IPS-18a (cell line): ENCODE measurements around the gene EWSR1.
"Not testable (repeated sequence)": the region's sequence is repeated elsewhere in the genome, so short reads cannot be mapped to it uniquely, and the experiment has no call there.

Source experiments
- H3K27ac ChIP-seq: one replicate; pipeline ENCODE4 v1.5.1; 2013; ENCODE audit warnings: low read length
- H3K27me3 ChIP-seq: one replicate; pipeline ENCODE4 v1.6.1; 2013; ENCODE audit warnings: mild to moderate bottlenecking, low read length; ENCODE audit not compliant: control insufficient read depth, insufficient read depth
- H3K36me3 ChIP-seq: one replicate; pipeline ENCODE4 v1.6.1; 2013; ENCODE audit warnings: low read depth, low read length; ENCODE audit not compliant: control insufficient read depth
- H3K4me1 ChIP-seq: one replicate; pipeline ENCODE4 v1.6.1; 2013; ENCODE audit warnings: low read depth, low read length; ENCODE audit not compliant: control insufficient read depth
- H3K4me3 ChIP-seq: one replicate; pipeline ENCODE4 v1.5.1; 2013; ENCODE audit warnings: low read length
- H3K9ac ChIP-seq: one replicate; pipeline ENCODE4 v1.6.1; 2013; ENCODE audit warnings: mild to moderate bottlenecking, low read length, moderate library complexity
- H3K9me3 ChIP-seq: one replicate; pipeline ENCODE4 v1.6.1; 2013; ENCODE audit warnings: low read depth, low read length; ENCODE audit not compliant: control insufficient read depth

EWSR1 gene

DNA sequence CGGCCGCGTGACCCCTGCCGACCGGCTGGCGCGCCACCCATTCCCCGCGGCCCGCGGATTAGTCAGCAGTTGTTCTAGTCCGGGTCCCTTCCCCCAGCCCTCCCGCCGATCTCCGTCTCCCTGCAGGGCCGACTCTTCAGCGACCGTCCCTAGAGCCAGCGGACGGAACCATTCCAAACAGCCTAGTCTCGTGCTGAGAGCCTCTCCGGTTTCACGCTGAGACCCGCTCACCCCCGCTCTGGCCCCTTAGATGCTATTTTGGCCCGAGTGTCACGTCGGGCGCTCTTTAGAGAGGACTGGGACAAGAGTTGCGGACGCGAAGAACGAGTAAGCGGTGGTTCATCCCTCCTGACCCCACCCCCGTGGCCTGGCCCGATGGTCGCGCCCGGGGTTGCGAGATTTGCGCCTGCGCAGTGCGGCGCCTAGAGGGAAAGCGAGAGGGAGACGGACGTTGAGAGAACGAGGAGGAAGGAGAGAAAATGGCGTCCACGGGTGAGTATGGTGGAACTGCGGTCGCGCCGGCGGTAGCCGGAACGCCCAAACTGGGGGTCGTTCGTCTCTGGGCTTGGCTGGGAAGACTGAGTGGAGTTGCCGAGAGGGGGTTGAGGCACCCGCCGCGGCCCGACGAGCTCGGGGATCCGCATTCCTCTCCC lies at the start of gene EWSR1, which contains the start of gene RHBDD3:
Gene EWSR1 (plus strand): TSS at position 411 of the 653 bp plus-strand sequence. CDS start 69 bp downstream, at position 480.
Gene RHBDD3 (minus strand): TSS at position 124 of the 653 bp plus-strand sequence. CDS start 2,355 bp downstream, outside the sequence.
- H3K9ac ChIP-seq, result peak within 1 kb of the TSS; percentile 99
- peaks cover 52% of the 10 kb centered on the region for H3K36me3 ChIP-seq
- no peaks in the 10 kb centered on the region for H3K9me3 ChIP-seq
- H3K4me1 ChIP-seq, result peaks cover 27% of the 10 kb centered on the region
- no peaks in the 10 kb centered on the region for H3K27me3 ChIP-seq
- peak within 1 kb of the TSS; percentile 89 for H3K4me3 ChIP-seq
- peak within 1 kb of the TSS; percentile 100 for H3K27ac ChIP-seq

GRCh38 chr22:29218758-29219408 lies 49.2 kb upstream of the EWSR1 start:
- no peaks in the 10 kb centered on the region for H3K36me3 ChIP-seq
- H3K4me3 ChIP-seq, result no peak overlapping the region
- no peak overlapping the region for H3K9ac ChIP-seq
- H3K4me1 ChIP-seq, result peaks cover 20% of the 10 kb centered on the region
- H3K27me3 ChIP-seq, result no peaks in the 10 kb centered on the region
- H3K9me3 ChIP-seq, result no peaks in the 10 kb centered on the region
- no peak overlapping the region for H3K27ac ChIP-seq

DNA sequence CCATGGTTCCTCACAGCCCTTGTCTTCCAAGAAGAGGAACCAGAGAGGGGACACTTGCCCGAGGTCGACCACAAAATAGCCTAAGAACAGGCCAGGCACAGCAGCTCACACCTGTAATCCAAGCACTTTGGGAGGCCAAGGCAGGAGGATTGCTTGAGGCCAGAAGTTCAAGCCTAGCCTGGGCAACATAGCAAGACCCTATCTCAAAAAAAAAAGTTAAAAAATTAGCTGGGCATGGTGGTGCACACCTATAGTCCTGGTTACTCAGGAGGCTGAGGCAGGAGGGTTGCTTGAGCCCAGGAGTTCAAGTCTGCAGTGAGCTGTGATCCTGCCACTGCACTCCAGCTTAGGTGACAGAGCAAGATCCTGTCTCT lies 48.7 kb upstream of the EWSR1 start:
- not testable (repeated sequence) for H3K9me3 ChIP-seq, H3K4me3 ChIP-seq, H3K27me3 ChIP-seq, H3K36me3 ChIP-seq, H3K9ac ChIP-seq, H3K27ac ChIP-seq
- peaks cover 20% of the 10 kb centered on the region for H3K4me1 ChIP-seq

DNA sequence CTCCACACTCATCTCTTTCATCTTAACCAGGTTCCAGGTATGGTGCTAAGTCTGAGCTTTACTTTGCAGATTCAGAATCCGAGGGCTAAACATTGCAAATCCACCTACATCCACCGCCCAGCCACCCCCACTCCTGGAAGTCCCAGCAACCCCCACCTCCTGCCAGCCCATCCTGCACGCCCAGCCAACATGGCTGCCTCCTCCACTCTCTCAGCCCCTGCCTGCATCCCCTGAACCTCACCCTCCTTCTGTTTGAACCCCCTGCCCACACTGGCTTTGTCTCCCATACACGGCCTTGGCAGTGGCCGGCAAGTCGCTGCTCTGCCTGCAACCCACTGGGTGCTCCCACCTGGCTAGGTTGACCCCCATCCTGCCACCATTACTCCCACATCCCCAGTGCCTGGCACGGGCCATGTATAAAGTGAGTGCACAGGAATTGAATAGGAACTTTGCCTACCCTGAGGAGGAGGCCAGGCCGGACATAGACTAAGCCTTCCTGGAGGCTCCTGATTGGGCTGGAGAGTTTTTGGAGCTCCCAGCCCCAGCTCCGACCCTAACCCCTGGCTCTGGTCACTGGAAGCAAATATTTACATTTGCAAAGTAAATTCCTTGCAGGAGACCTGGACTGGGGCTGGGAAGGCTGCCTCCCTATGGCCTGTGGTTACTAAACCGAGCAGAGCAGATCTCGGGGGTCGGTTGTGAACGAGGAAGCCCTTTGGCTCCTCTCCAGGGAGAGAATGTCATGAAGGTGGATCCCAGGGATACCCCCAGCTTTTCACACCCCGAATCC lies 48.0 kb upstream of the EWSR1 start:
- H3K9me3 ChIP-seq, result no peaks in the 10 kb centered on the region
- H3K9ac ChIP-seq, result no peak overlapping the region

DNA sequence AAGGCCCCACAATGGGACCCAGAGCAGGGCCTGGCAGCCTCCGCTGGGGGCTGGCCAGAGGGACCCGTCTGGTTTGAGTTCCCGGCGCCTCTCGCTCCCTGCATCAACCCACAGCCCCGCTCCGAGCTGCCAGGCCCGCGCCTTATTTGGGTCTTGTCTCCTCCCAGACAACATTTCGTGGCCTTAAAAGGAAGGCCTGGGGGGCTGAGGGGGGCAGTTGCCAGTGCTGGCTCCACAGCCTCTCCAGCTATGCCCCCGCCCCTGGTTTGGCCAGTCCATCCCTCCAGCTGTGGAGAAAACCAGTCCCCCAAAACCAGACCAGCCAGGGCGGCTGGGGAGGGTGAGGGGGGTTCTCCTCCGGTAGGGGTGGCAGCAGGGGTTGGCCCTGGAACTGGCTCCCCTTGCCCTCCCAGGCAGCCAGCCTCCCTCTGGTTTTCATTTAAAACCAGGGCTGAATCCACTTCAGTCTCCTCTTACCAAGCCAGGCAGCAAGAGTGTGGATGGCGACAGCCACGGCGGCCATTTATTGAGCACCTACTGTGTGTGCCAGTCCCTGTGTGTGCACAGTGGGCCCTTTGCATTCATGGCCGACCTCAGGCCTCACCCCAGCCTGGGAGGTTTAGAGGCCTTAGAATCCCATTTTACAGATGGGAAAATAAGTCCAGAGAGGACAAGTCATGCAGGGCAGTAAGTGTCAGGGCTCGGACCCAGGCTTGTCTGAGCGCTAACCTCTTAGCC lies 43.8 kb upstream of the EWSR1 start:
- no peak overlapping the region for H3K9ac ChIP-seq
- no peak overlapping the region for H3K27ac ChIP-seq
- no peaks in the 10 kb centered on the region for H3K27me3 ChIP-seq
- no peaks in the 10 kb centered on the region for H3K36me3 ChIP-seq
- H3K4me1 ChIP-seq, result peaks cover 10% of the 10 kb centered on the region
- H3K9me3 ChIP-seq, result no peaks in the 10 kb centered on the region
- H3K4me3 ChIP-seq, result no peak overlapping the region

More for the DNA sequence above, 48.0 kb upstream of the EWSR1 start:
- H3K27me3 ChIP-seq, result no peaks in the 10 kb centered on the region
- no peak overlapping the region for H3K27ac ChIP-seq
- H3K36me3 ChIP-seq, result no peaks in the 10 kb centered on the region
- H3K4me3 ChIP-seq, result no peak overlapping the region
- peaks cover 16% of the 10 kb centered on the region for H3K4me1 ChIP-seq

- Histone ChIP-seq H3K36me3 (no peaks in the 10 kb centered on the region), H3K27ac (no peak overlapping the region), H3K9me3 (no peaks in the 10 kb centered on the region), H3K4me1 (peaks cover 8% of the 10 kb centered on the region), H3K9ac (no peak overlapping the region), H3K4me3 (no peak overlapping the region), H3K27me3 (no peaks in the 10 kb centered on the region)
These were observed 43.1 kb upstream of the EWSR1 start for GRCh38 chr22:29224859-29225410.

DNA sequence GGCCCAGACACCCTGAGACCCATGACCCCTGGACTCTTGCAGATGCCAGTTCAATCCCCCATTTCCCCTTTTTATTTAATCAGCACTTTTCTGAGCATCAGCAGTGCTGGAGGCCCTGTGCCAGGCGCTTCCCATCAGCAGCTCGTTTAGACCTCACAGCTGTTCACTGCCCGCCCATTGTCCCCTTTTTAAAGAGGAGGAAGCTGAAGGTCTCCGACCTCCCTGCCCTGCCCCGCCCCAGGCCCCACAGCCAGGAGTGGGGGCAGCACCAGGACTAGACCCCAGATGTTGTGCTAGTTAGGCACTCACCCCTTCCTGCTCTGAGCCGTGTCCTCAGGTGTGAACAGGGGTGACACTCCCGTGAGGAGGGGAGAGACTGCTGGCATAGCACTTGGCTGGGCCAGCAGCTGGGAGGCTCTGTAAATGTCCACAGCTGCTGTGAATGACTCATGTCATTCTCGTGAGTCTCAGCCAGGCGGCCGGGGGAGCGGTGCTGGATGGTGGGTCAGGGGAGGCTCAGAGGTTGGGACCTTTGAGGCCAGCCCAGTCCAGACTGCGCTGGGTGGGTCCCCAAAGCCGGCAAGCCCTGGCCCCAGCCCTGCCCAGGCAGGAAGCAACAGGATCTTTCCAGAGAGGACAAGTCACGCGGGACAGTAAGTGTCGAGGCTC lies 42.5 kb upstream of the EWSR1 start:
- peaks cover 2% of the 10 kb centered on the region for H3K4me1 ChIP-seq
- no peaks in the 10 kb centered on the region for H3K9me3 ChIP-seq
- no peaks in the 10 kb centered on the region for H3K27me3 ChIP-seq
- no peaks in the 10 kb centered on the region for H3K36me3 ChIP-seq
- no peak overlapping the region for H3K4me3 ChIP-seq
- no peak overlapping the region for H3K9ac ChIP-seq
- no peak overlapping the region for H3K27ac ChIP-seq

- H3K27me3 ChIP-seq, result no peaks in the 10 kb centered on the region
- no peaks in the 10 kb centered on the region for H3K4me1 ChIP-seq
- no peak overlapping the region for H3K9ac ChIP-seq
- H3K27ac ChIP-seq, result no peak overlapping the region
- H3K4me3 ChIP-seq, result no peak overlapping the region
- no peaks in the 10 kb centered on the region for H3K36me3 ChIP-seq
- no peaks in the 10 kb centered on the region for H3K9me3 ChIP-seq
These were observed 41.6 kb upstream of the EWSR1 start for GRCh38 chr22:29226351-29226981.

GRCh38 chr22:29230972-29231875 lies 36.8 kb upstream of the EWSR1 start:
- no peaks in the 10 kb centered on the region for H3K9me3 ChIP-seq
- no peaks in the 10 kb centered on the region for H3K4me1 ChIP-seq
- H3K27ac ChIP-seq, result no peak overlapping the region
- H3K9ac ChIP-seq, result no peak overlapping the region
- H3K36me3 ChIP-seq, result no peaks in the 10 kb centered on the region
- H3K27me3 ChIP-seq, result no peaks in the 10 kb centered on the region
- H3K4me3 ChIP-seq, result no peak overlapping the region
